Stimulated activated memory B cell treated with anti-CD40 and anti-IgM and Interleukin-4, amounts not matched to agents 10 μg/mL and 1 μg/mL and 100 μg/mL, for 72 hours (primary cell): ENCODE data around the gene FAM107A.

ENCODE experiments used
- ATAC-seq: fragments of 150-1000 bp; cut with Tn5 transposase; 2 replicates; pipeline ENCODE4 v1.10.0; 2021
- H3K27ac Mint-ChIP-seq: one replicate; pipeline ENCODE4 v1.8.0; 2022; ENCODE audit warnings: mild to moderate bottlenecking, mixed read lengths
- H3K27me3 Mint-ChIP-seq: one replicate; pipeline ENCODE4 v1.8.0; 2022; ENCODE audit warnings: mixed read lengths
- H3K36me3 Mint-ChIP-seq: one replicate; pipeline ENCODE4 v1.8.0; 2022; ENCODE audit warnings: mixed read lengths
- H3K4me1 Mint-ChIP-seq: one replicate; pipeline ENCODE4 v1.8.0; 2022; ENCODE audit warnings: mixed read lengths
- H3K4me3 Mint-ChIP-seq: one replicate; pipeline ENCODE4 v1.8.0; 2022; ENCODE audit warnings: mild to moderate bottlenecking, moderate library complexity, mixed read lengths
- H3K9me3 Mint-ChIP-seq: one replicate; pipeline ENCODE4 v1.8.0; 2022; ENCODE audit warnings: mixed read lengths

Gene FAM107A

DNA sequence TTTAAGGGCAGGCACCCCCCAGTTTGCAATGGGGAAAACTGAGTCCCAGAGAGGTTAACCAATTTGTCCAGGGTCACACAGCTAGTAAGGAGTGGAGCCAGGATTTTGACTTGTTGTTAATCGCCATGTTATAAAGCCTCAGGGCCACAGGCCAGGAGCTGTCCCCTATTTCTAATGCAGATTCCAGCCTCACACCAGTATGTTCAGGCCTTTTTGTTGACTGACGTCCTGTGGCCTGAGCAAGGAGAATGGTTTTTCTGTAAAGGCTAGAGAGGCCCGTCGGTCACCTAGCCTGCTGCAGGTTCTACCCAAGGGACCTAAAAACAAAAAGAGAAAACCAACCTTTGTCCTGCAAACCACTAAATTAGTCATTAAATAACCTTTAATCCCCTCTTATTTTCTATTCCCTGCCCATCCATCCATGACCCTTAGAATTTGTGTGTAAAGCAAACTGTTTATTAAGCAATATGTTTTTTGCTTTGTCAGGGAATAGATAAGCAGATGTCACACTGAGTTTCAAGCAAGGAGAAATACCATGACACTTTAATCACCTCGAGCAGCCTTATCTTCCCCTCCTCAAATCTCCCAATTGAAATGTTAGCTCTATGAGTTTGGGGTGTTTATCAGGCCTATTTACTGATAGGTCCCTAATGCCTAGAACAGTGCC lies 54.3 kb downstream of the FAM107A start:
- H3K27me3 Mint-ChIP-seq, result no peaks in the 10 kb centered on the region
- no peak overlapping the region for H3K27ac Mint-ChIP-seq
- H3K4me3 Mint-ChIP-seq, result no peak overlapping the region
- ATAC-seq, result no peak
- no peaks in the 10 kb centered on the region for H3K9me3 Mint-ChIP-seq
- no peaks in the 10 kb centered on the region for H3K36me3 Mint-ChIP-seq
- no peaks in the 10 kb centered on the region for H3K4me1 Mint-ChIP-seq

DNA sequence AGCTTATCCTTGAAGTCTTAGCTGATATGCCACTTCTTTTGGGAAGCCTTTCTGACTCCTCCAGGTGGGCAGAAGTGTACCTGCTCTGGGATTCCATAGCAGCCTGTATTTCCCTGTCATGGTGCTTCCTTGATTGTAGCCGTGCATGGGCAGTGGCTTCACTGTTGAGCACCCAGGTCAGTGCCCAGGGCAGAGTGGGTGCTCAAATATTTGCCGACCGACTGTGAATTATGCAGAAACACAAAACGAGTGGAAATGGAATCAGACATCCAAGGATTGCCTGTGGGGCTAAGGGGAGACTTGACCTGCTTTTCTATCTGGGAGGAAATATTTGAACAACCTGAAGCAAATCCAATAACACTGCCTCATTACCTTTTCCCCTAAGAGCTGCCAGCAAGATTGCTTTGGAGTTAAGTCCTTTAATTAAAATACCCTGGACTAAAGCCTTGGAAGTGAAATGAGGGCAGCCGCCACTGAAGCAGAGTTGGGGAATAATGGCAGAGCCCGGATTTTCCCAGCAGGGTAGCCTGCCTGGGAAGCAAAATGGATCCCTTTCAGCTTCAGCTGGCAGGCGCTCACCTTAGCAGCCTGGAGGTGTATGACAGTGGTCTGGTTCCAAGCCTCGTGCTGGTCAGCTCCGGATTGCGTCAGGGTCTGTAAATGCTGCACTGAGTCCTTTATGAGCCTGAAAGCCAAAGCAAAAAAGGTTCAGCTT lies 55.1 kb downstream of the FAM107A start:
- Mint-ChIP-seq H3K27ac (no peak overlapping the region), H3K27me3 (no peaks in the 10 kb centered on the region), H3K36me3 (no peaks in the 10 kb centered on the region), H3K9me3 (no peaks in the 10 kb centered on the region), H3K4me3 (no peak overlapping the region), H3K4me1 (no peaks in the 10 kb centered on the region)
- no peak for ATAC-seq

DNA sequence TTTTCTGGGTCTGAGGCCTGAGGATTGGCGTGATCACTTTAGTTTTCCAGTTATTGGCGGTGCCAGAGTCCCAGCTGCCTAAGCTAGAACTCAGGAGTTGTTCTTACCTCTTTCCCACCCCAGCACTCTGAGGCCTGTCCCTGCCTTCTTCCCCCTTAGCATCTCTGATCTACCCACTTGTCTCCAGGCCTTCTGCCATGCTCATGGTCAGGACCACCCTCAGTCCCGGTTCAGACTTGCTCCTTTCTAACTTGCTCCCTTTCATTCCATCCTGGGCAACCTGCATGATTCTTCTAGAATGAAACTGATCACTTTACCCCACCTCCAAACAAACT lies 55.9 kb downstream of the FAM107A start:
- no peaks in the 10 kb centered on the region for H3K9me3 Mint-ChIP-seq
- no peak overlapping the region for H3K27ac Mint-ChIP-seq
- H3K4me3 Mint-ChIP-seq, result no peak overlapping the region
- no peaks in the 10 kb centered on the region for H3K4me1 Mint-ChIP-seq
- no peaks in the 10 kb centered on the region for H3K27me3 Mint-ChIP-seq
- H3K36me3 Mint-ChIP-seq, result no peaks in the 10 kb centered on the region
- ATAC-seq, result no peak

DNA sequence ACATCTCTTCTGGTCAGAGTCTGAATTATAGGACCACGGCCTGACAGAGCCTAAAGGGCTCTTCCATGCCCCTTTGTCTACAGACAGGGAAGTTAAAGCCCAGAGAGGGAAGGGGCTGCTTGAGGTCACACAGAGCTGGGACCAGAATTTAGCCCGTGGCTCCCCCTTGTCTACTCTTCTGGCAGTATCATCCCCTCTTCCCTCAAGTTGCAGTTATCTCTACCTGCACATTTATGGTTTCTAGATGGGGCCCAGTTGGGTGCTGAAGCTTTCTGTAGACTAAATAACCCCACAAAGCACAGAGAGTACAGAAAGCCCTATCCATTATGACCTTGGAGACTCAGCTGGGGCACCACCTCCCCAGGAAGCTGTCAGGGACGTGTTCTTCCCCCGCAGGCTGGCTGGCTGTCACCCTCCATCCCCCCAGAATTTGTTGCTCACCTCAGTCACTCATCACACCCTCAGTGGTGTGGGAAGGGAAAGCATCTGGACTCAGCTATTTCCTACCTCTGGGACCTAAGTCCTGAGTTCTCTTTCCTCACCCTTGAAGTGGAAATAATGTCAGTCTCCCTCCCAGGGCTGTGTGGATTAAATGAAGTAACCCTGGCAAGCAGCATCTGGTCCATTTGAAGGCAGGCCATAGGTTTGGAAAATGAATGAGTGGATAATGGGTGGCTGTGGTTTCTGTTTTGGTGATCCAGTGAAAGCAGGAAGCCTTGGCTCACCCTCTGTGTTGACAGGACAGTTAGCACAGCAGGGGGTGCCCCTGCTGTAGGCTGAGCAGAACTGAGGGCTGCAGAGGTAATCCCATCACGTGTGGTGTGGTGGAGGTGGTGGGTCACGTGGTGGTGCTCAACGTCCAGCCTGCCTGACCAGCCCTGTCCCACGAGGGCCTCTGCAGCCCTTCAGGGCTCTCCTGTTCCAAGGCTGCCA lies 56.5 kb downstream of the FAM107A start:
- Mint-ChIP-seq H3K27ac (no peak overlapping the region), H3K9me3 (no peaks in the 10 kb centered on the region), H3K4me1 (no peaks in the 10 kb centered on the region), H3K4me3 (no peak overlapping the region), H3K27me3 (no peaks in the 10 kb centered on the region), H3K36me3 (no peaks in the 10 kb centered on the region)
- no peak for ATAC-seq

DNA sequence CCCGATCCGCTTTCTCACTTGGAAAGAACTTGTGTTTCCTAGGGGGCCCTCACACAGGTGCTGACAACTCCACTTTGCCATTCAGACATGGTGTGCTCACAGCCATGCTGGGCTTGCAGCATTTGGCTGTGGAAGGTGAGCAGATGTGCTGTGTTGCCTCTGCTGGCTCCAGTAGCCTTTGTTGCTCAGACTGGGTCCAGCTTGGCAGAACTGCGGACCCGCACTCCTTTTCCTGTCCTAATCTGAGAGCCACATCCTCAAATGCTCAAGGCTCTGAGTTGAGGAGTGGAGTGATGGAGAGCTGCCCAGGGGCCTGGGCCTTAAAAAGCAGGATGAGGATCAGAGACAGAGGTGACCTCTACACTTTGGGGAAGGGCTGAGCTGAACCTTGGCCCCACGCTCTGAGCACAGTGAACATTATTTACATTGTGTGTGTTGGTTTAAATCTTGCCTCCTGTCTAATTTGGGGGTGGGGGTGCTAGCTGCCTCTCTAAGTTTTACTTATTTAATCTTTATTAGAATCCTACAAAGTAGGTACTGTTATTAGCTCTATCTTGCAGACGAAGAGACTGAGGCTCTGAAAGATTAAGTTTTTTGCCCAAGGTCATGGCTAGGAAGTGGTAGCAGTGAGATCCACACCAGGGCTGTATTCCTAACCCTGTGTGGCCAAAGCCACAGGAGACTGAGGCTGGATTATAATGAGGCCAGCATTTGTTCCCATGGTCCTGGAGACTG lies 57.4 kb downstream of the FAM107A start:
- Mint-ChIP-seq H3K4me1 (no peaks in the 10 kb centered on the region), H3K27ac (no peak overlapping the region), H3K9me3 (no peaks in the 10 kb centered on the region), H3K36me3 (no peaks in the 10 kb centered on the region), H3K27me3 (no peaks in the 10 kb centered on the region), H3K4me3 (no peak overlapping the region)
- no peak for ATAC-seq

DNA sequence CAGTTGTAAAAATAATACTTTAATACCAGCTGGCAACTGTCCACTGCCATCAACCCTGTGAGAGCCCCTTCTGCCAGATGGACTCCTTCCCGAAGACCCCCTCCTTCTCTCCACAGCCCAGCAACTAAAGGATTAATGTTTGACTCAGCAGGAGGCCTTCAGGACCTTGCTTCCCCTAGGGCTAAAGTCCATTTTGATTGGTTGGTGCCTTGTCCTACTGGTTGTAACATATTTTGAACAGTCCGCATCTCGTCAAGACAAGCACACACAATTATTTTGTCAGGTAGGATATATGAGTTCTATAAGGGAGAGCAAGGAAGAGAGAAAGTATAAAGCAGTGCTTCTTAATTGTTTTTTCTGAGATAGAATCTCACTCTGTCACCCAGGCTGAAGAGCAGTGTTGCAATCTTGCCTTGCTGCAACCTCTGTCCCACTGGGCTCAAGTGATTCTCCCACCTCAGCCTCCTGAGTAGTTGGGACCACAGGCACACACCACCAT lies 58.9 kb downstream of the FAM107A start:
- Mint-ChIP-seq H3K4me3 (no peak overlapping the region), H3K9me3 (no peaks in the 10 kb centered on the region), H3K4me1 (no peaks in the 10 kb centered on the region), H3K27me3 (no peaks in the 10 kb centered on the region), H3K27ac (no peak overlapping the region), H3K36me3 (no peaks in the 10 kb centered on the region)
- ATAC-seq, result no peak

DNA sequence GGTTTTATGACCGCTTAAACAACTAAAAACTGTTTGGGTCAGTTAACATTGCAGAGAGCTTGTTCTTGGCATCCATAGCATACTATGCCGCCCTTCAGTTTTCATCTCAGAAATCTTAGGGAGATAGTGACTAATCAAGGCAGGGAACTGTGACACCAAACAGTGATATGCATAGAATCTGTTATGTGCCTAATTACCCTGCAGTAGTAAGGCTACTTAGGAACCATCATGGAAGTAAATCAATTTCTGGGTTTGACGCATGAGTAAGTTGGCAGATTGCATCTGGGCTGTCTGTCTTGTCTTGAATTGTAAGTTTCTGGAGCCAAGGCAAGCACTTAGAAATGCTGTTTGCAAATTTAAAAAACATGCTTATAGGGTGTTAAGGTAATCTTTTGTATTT lies 62.8 kb downstream of the FAM107A start:
- H3K27ac Mint-ChIP-seq, result no peak overlapping the region
- no peaks in the 10 kb centered on the region for H3K27me3 Mint-ChIP-seq
- H3K4me1 Mint-ChIP-seq, result no peaks in the 10 kb centered on the region
- ATAC-seq, result no peak
- no peak overlapping the region for H3K4me3 Mint-ChIP-seq
- H3K9me3 Mint-ChIP-seq, result no peaks in the 10 kb centered on the region
- no peaks in the 10 kb centered on the region for H3K36me3 Mint-ChIP-seq
